ENCODE data around the gene TMEM125. TPM values are rescaled to one million over a fixed set of nuclear protein-coding genes. Genes with fewer than 3 reads are reported as not detected.

Gene TMEM125
- total and polyA plus RNA-seq, 8 donors: 36.1 to 202 (median 43.3) TPM

GRCh38 chr1:43270421-43271095, 775 bp downstream of the TMEM125 start:
- TF ChIP-seq CTCF (IDR thresholded peaks at IDR 0.05): no peak
- peaks cover 0 to 23% of the 10 kb centered on the region in 2 donors for H3K4me1 ChIP-seq
- intact Hi-C loops (cut with DNase I): no loop called here
- H3K27me3 ChIP-seq: peaks cover 0 to 6% of the 10 kb centered on the region in 2 donors
- ATAC-seq: peak; percentile 88
- H3K9me3 ChIP-seq: no peaks in the 10 kb centered on the region
- H3K27ac ChIP-seq: peak overlapping the region; percentile 78 to 87
- peak; percentile 49 to 90 (median 87) for DNase-seq
- H3K36me3 ChIP-seq: peaks cover 0 to 10% of the 10 kb centered on the region in 2 donors
- peak overlapping the region; percentile 28 to 35 for H3K4me3 ChIP-seq

- peak overlapping the region; percentile 9 to 35 for H3K4me3 ChIP-seq
- H3K4me1 ChIP-seq: peaks cover 0 to 23% of the 10 kb centered on the region in 2 donors
- peak overlapping the region; percentile 78 to 87 for H3K27ac ChIP-seq
- no peaks in the 10 kb centered on the region for H3K9me3 ChIP-seq
- H3K36me3 ChIP-seq: peaks cover 0 to 10% of the 10 kb centered on the region in 2 donors
- H3K27me3 ChIP-seq: peaks cover 0 to 6% of the 10 kb centered on the region in 2 donors
- TF ChIP-seq CTCF (IDR thresholded peaks at IDR 0.05): no peak
- DNase-seq: no peak
- ATAC-seq: no peak
- intact Hi-C loops (cut with DNase I): no loop called here
Measured at GRCh38 chr1:43271186-43272118, 1.7 kb downstream of the TMEM125 start.

DNA sequence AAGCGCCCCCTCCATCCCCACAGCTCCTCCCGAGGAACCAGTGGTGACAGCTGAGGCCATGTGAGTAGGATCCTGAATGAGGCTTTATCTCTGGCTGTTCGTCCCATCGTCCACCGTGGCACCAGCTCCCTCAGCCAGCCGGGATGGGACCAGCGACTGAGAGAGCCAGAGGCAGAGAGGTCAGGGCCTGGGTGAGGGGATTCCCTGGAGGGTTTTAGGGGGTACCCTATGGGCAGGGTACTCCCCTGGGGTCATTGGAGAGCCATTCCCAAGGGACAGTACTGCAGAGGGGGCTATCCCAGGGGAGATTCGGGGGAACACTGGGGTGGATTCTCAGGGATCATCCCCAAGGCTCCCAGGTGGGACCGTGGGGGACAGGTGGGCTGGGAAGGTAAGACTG, 2.4 kb downstream of the TMEM125 start:
- ATAC-seq (no peak), DNase-seq (no peak)
- no peaks in the 10 kb centered on the region for H3K9me3 ChIP-seq
- H3K36me3 ChIP-seq: peaks cover 0 to 10% of the 10 kb centered on the region in 2 donors
- H3K27me3 ChIP-seq: peaks cover 0 to 6% of the 10 kb centered on the region in 2 donors
- H3K4me3 ChIP-seq: no peak overlapping the region
- no peak overlapping the region for H3K27ac ChIP-seq
- H3K4me1 ChIP-seq: peaks cover 0 to 23% of the 10 kb centered on the region in 2 donors
- intact Hi-C loops (cut with DNase I): no loop called here
- no peak for TF ChIP-seq CTCF (IDR thresholded peaks at IDR 0.05)

GRCh38 chr1:43272576-43273571, 3.1 kb downstream of the TMEM125 start:
- H3K4me1 ChIP-seq: peaks cover 0 to 23% of the 10 kb centered on the region in 2 donors
- no peak for DNase-seq
- peak overlapping the region in 1 of 2 donors; percentile 65 for H3K27ac ChIP-seq
- peaks cover 0 to 10% of the 10 kb centered on the region in 2 donors for H3K36me3 ChIP-seq
- H3K9me3 ChIP-seq: no peaks in the 10 kb centered on the region
- no peak overlapping the region for H3K4me3 ChIP-seq
- no peak for TF ChIP-seq CTCF (IDR thresholded peaks at IDR 0.05)
- intact Hi-C loops (cut with DNase I): no loop called here
- H3K27me3 ChIP-seq: peaks cover 0 to 6% of the 10 kb centered on the region in 2 donors
- ATAC-seq: no peak

Data from left lung (tissue), 10 donors.